AG20443 (cell line): Measurements from ENCODE around the gene DEFB114.
A peak's percentile ranks its signal among the peaks of the same experiment; 100 is the strongest.
"Not testable (repeated sequence)": the region's sequence is repeated elsewhere in the genome, so short reads cannot be mapped to it uniquely, and the experiment has no call there.

Source experiments
- DNase-seq: peaks from one replicate; pipeline ENCODE4 v3.0.0; 2012; ENCODE audit warnings: low spot score, mixed read lengths

DEFB114 gene, protein sequence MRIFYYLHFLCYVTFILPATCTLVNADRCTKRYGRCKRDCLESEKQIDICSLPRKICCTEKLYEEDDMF

GRCh38 chr6:49964064-49964463 is at the start of gene DEFB114:
Gene DEFB114, minus strand, starts transcription at chr6:49964164. Its CDS starts 59 bp downstream, at chr6:49964105.
- no peak for DNase-seq

DNA sequence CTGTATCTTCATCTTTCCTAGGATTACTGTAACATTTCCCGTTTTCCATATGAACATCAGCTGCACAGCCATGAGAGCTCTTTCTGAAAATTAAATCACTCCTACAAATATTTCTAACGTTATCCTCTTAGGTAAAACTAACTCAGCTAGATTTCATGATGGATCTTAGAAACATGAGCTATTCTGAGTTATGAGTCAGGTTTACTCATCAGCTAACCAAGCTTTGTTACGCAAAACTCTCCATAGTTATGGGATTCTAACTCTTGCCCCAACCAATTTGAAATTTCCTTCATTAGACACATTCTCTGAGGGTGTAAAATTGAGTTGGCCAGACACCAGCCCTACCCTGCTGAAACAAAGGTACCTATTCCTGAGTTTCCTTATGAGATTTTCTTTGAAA is 43.9 kb upstream of the DEFB114 start:
- DNase-seq = peak; percentile 24

DNA sequence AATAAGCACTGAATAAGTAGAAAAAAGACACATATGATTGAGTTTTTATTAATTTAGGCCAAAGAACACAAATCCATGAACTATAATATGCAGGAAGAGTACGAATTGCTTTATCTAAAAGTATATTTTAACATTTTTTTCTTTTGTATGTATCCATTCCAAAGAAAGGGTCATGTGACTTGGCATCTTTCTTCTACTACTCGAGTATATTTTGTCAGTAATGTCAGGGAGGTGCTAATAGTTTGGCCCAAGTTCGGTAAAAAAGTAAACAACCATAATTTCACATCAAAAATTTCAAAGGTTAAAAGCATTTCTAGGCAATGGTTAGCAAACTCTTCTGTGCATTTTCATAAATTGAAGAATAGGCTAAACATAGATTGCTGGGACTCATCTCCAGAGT is 39.2 kb upstream of the DEFB114 start:
- no peak for DNase-seq

GRCh38 chr6:49995278-49995677 is 31.3 kb upstream of the DEFB114 start:
- no peak for DNase-seq

DNA sequence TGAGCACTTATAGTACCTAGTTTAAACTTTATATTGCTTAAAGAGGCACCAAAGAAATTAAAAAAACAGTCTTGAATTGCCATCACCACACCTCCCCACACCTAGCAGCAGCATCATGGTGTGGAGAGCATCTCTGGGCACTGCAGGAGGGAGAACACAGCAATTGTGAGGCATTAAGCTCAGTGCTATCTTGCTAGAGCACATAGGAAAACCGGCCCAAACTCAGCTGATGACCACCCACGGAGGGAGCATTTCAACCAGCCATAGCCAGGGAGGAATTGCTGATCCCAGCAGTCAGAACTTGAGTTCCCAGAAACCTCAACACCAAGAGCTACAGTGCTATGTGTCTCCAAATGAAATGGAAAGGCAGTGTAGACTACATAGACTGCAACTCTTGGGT is 24.9 kb upstream of the DEFB114 start:
- DNase-seq = no peak

- DNase-seq = no peak
Observed at GRCh38 chr6:49987749-49988148, 23.8 kb upstream of the DEFB114 start.

GRCh38 chr6:49986551-49986950 is 22.6 kb upstream of the DEFB114 start:
- DNase-seq = no peak

DNA sequence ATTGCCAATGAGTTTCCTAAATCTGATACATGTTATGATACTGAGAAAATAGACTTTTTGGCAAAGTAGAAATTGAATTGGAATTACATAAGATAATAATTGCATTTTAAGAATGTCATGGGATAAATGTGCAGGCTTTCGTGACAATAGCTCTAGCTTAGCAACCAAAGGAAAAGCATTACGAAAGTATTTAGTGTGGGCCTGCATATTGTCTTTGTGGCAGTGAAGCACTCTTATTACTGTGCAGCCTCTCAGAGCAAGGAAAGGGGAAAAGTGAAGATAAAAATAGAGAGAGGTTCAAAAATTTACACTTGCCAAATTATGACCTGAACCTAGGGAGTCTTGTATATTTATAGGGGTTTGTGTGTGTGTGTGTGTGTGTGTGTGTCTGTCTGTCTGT is 18.1 kb upstream of the DEFB114 start:
- DNase-seq = no peak

GRCh38 chr6:49980898-49981297 is 16.9 kb upstream of the DEFB114 start:
- DNase-seq = peak; percentile 9

GRCh38 chr6:49979584-49979983 is 15.6 kb upstream of the DEFB114 start:
- no peak for DNase-seq

DNA sequence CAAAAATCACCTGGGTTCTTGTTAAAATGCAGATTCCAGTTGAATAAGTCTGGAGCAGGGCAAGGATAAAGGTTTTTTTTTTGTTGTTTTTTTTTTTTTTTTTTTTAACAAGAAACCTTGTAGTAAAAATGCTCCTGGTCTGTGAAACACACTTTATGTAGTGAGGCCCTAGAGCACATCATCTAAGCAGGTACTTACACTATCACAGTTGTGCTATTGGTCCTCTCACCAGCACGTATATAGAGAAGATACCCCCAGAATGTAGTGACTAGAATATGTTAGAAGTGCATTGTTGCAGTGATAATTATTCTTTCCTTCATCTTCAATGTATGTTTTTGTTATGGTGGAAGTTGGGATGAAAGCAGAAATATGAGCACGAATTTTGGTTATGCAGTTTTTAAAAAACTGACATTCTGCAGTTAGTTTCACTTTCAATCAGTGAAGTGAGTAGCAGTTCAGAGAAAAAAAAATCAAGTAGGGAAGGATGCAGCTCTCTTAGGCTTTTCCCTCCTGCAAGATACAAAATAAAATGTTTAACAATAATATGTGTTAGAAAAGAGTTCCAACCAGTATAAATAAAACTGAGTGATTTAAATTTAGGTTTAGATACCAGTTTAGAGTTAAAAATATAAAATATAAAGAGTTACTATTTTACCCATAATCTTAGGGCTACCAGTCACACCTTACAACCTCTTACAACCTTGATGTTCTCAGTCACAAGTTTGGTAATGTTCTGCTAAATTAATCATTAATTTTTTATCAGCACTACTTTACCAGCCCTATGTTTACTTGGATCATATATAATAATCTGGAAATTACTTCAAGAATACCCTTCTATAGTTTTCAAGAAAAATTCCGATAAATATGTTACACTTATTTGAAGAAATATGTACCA is 14.6 kb upstream of the DEFB114 start:
- no peak for DNase-seq

- DNase-seq = no peak
Observed at GRCh38 chr6:49969605-49970004, 5.6 kb upstream of the DEFB114 start, which contains the start of gene DEFB113. Gene DEFB113, minus strand, starts transcription at chr6:49969625. Its CDS starts 0 bp downstream, at chr6:49969625.

GRCh38 chr6:49966823-49967222 is 2.9 kb upstream of the DEFB114 start:
- DNase-seq = no peak

- DNase-seq = no peak
Observed at GRCh38 chr6:49966334-49966733, 2.4 kb upstream of the DEFB114 start.

DNA sequence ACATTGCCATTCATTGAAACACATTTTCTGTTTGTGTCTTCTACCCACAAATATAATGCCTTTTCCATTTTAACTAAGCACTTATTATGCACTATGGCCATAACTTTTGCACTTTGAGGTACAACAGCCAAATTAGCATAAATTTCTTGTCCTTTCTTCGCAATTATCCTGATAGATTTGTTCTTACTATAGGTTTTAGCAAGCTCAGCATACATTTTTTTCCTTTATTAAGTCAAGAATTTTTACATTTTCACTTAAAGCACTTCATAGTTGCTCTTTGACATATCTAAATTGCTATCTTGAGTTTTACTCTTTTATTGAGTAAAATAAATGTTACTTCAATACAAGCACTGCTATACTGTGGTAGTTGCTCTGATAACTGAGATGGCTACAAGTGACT is 5.8 kb downstream of the DEFB114 start:
- no peak for DNase-seq

- no peak for DNase-seq
Observed at GRCh38 chr6:49955847-49956246, 8.1 kb downstream of the DEFB114 start.

GRCh38 chr6:49951926-49952325 is 12.0 kb downstream of the DEFB114 start:
- DNase-seq = no peak

DNA sequence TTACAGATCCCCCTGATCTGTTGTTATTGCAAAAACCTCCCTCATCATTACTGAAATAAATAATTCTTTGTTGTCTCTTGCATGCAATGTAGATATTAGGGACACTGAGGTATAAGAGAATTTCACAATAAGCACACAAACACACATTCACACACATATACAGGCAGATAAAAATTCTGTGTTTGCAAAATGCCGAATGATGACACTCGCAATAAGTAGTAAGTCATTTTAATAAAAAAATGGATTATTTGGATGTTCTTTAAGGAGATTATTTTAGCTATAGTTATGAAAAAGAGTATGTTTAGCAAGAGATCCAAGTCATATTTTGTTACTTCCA is 13.6 kb downstream of the DEFB114 start:
- no peak for DNase-seq

DNA sequence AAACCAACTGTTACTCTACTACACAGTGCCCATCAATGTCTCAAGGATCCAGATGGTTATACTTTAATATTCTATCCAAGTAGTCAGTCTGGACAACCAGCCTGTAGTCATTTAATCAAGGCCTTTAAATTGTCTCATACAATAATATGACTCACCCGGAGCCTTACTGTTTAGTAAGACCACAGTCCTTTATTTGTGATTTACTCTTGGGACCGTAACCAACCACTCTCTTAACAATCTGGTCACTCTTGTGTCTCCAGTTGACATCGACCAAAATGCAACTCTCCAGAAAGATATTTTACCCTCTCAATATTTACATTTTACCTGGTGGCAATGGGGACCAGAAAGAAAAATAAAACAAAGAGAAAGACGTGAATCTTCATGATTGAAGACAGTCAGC is 14.9 kb downstream of the DEFB114 start:
- no peak for DNase-seq

DNA sequence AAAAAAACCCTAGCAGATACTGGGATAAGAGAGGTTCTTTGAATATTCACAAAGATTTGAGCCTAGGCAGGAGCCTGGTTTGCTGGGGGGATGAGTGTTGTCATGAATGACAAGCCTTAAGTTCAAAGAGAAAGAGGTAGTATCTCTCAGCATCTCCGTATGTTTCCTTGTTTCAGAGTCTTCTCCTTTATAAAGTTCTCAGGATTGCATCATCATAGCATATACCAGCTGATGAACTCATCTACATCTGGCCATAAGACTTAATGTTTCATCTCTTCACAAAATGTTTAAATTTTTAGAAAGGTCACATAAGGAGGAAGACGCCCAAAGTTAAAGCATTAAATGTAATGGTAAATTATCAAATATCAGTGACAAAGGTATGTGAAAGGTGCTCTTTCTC is 17.1 kb downstream of the DEFB114 start:
- no peak for DNase-seq

DNA sequence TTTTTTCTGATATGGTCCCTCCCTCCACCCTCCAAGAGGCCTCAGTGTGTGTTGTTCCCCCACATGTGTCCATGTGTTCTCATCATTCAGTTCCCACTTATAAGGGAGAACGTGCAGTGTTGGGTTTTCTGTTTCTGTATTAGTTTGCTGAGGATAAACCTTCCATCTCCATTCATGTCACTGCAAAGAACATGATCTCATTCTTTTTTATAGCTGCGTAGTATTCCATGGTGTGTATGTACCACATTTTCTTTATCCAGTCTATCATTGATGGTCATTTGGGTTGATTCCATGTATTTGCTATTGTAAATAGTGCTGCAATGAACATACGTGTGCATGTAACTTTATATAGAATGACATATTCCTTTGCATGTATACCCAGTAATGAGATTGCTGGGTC is 19.9 kb downstream of the DEFB114 start:
- DNase-seq = not testable (repeated sequence)

GRCh38 chr6:49939993-49940498 is 23.9 kb downstream of the DEFB114 start:
- no peak for DNase-seq

DNA sequence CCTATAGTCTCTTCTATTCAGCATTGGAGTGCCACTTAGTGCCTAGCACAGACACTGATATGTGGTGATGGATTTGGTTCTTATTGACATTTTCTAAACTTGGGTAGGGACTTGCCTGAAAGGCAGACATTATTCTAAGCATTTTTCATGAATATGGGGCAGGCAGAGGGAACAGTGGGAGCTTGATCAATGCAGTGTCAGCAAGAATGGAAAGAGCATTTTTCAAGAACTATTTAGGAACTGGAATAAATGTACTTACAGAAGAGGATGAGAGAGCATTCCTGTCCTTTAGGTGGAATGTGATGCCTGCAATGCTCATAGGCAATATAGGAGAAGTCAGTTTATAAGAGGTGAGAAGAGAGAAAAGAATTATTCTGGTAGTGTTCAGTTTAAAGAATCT is 26.2 kb downstream of the DEFB114 start:
- no peak for DNase-seq

GRCh38 chr6:49937017-49937416 is 26.9 kb downstream of the DEFB114 start:
- DNase-seq = no peak
